WTC11 (cell line): ENCODE results near the gene ZNF678.

Source experiments
- CBFB ChIP-seq: sonication (generic); formaldehyde crosslinking; IDR thresholded peaks from 2 replicates; pipeline ENCODE4 v1.8.1; 2022; ENCODE audit warnings: mild to moderate bottlenecking, low read depth, missing genetic modification reagents
- CREB1 ChIP-seq: sonication (generic); formaldehyde crosslinking; IDR thresholded peaks from 2 replicates; pipeline ENCODE4 v1.8.0; 2023; ENCODE audit warnings: mild to moderate bottlenecking, missing genetic modification reagents
- JUN ChIP-seq: sonication (generic); formaldehyde crosslinking; IDR thresholded peaks from 2 replicates; pipeline ENCODE4 v1.8.0; 2023; ENCODE audit warnings: mild to moderate bottlenecking, missing genetic modification reagents
- NFYB ChIP-seq: sonication (generic); formaldehyde crosslinking; conservative IDR thresholded peaks from 2 replicates; pipeline ENCODE4 v1.8.0; 2022; ENCODE audit warnings: low read depth, missing genetic modification reagents
- TEAD1 ChIP-seq: sonication (generic); formaldehyde crosslinking; IDR thresholded peaks from 2 replicates; pipeline ENCODE4 v1.8.0; 2022; ENCODE audit warnings: mild to moderate bottlenecking, missing genetic modification reagents
- ZNF317 ChIP-seq: sonication (generic); formaldehyde crosslinking; IDR thresholded peaks from 2 replicates; pipeline ENCODE4 v1.8.1; 2023; ENCODE audit warnings: low read depth, mild to moderate bottlenecking, moderate library complexity, missing genetic modification reagents, borderline replicate concordance
- TF ChIP-seq, protein P1 (sequence below): fragments of 200-600 bp; IDR thresholded peaks from 2 replicates; pipeline ENCODE4 v1.8.0; 2022; ENCODE audit warnings: antibody characterized with exemption
- TF ChIP-seq, protein P2 (sequence below): fragments of 250-450 bp; sonication (Bioruptor Pico); IDR thresholded peaks from 2 replicates; pipeline ENCODE4 v1.8.0; 2021; ENCODE audit warnings: mild to moderate bottlenecking
- TF ChIP-seq, protein P3 (sequence below): sonication (generic); formaldehyde crosslinking; IDR thresholded peaks from 2 replicates; pipeline ENCODE4 v1.8.0; 2022; ENCODE audit warnings: mild to moderate bottlenecking, missing genetic modification reagents
- TF ChIP-seq, protein P4 (sequence below): sonication (generic); formaldehyde crosslinking; IDR thresholded peaks from 2 replicates; pipeline ENCODE4 v1.8.1; 2022; ENCODE audit warnings: mild to moderate bottlenecking, moderate library complexity, missing genetic modification reagents

DNA sequence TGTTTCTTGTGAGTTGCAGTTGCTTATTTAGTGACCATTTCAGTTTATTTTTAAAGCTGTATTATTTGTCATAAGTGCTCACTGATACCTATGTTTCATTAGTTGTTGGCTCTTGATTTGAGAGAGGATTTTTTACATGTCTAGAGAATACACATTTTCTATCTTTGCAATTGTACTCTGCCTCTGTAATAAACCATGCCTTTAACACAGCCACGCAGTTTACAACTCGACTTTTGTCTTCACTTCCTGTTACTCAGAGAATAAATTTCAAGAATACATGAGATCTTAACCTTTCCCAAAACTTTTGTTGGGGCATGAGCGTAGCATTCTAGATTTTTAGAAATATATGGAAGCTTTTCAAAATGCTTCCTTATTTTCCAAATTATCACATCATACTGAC lies 14.9 kb upstream of the ZNF678 start:
- TF ChIP-seq, protein P1, sequence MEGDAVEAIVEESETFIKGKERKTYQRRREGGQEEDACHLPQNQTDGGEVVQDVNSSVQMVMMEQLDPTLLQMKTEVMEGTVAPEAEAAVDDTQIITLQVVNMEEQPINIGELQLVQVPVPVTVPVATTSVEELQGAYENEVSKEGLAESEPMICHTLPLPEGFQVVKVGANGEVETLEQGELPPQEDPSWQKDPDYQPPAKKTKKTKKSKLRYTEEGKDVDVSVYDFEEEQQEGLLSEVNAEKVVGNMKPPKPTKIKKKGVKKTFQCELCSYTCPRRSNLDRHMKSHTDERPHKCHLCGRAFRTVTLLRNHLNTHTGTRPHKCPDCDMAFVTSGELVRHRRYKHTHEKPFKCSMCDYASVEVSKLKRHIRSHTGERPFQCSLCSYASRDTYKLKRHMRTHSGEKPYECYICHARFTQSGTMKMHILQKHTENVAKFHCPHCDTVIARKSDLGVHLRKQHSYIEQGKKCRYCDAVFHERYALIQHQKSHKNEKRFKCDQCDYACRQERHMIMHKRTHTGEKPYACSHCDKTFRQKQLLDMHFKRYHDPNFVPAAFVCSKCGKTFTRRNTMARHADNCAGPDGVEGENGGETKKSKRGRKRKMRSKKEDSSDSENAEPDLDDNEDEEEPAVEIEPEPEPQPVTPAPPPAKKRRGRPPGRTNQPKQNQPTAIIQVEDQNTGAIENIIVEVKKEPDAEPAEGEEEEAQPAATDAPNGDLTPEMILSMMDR = no peak
- TF ChIP-seq, protein P2, sequence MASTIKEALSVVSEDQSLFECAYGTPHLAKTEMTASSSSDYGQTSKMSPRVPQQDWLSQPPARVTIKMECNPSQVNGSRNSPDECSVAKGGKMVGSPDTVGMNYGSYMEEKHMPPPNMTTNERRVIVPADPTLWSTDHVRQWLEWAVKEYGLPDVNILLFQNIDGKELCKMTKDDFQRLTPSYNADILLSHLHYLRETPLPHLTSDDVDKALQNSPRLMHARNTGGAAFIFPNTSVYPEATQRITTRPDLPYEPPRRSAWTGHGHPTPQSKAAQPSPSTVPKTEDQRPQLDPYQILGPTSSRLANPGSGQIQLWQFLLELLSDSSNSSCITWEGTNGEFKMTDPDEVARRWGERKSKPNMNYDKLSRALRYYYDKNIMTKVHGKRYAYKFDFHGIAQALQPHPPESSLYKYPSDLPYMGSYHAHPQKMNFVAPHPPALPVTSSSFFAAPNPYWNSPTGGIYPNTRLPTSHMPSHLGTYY (CRISPR knock-in tag) = no peak
- TF ChIP-seq TEAD1 (CRISPR knock-in tag) (no peak), CBFB (CRISPR knock-in tag) (no peak), ZNF317 (CRISPR knock-in tag) (no peak), CREB1 (CRISPR knock-in tag) (no peak), JUN (no peak), NFYB (CRISPR knock-in tag) (no peak)
- TF ChIP-seq, protein P3, sequence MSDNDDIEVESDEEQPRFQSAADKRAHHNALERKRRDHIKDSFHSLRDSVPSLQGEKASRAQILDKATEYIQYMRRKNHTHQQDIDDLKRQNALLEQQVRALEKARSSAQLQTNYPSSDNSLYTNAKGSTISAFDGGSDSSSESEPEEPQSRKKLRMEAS (CRISPR knock-in tag) = no peak
- TF ChIP-seq, protein P4, sequence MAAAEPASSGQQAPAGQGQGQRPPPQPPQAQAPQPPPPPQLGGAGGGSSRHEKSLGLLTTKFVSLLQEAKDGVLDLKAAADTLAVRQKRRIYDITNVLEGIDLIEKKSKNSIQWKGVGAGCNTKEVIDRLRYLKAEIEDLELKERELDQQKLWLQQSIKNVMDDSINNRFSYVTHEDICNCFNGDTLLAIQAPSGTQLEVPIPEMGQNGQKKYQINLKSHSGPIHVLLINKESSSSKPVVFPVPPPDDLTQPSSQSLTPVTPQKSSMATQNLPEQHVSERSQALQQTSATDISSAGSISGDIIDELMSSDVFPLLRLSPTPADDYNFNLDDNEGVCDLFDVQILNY = no peak
